Spleen (tissue), 7 donors: ENCODE data around the gene NLGN3.

Experiments
- POLR2A ChIP-seq, 3 donors: fragments of 450-650 bp; IDR thresholded peaks; one replicate each; pipeline ENCODE4 v1.5.1; 2017; ENCODE audit warnings: antibody characterized with exemption in 3 of 3, mild to moderate bottlenecking in 1 of 3
- POLR2AphosphoS5 ChIP-seq, 3 donors: sonication (generic); formaldehyde crosslinking; IDR thresholded peaks; one replicate each; pipeline ENCODE4 v1.5.1; 2017; ENCODE audit warnings: antibody characterized with exemption in 3 of 3
- TF ChIP-seq, protein P1 (sequence below), 11 experiments: fragments of 200-600 bp in 7 of 11; fragments of 450-650 bp in 4 of 11; sonication (generic) in 4 of 11; IDR thresholded peaks in 8 of 11; conservative IDR thresholded peaks in 3 of 11; 1 replicate in 7 of 11; 2 replicates in 4 of 11; pipeline versions ENCODE4 v1.4.0 to v1.8.0; 2016 to 2021; ENCODE audit warnings: antibody characterized with exemption in 11 of 11, inconsistent platforms in 4 of 11, mild to moderate bottlenecking in 1 of 11
- donor health status: DM: no; HTN: no; CAD: no; lungs with moderate emphysema.
- donor health status: DM: no; HTN: no; CAD: no.
- donor health status: DM: no; HTN: no; CAD: no.

DNA sequence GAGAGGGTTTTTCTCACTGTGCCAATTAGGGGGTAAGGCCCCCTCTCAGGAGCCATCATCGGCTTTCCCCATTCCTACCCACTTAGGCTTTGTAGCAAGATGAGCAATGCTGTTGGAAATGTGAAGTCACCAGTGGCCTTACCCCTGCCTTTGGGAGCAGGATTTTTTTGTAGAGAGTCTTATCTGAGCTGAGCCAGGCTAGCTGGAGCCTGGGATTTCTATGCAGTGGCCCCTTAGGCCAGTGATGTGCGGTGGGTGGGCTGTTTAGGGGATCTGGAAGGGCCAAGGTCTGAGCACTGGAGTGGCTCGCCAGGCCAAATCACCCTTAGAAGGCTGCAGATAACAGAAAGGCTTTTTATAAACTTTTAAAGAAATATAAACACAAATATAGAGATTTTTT is 42.3 kb upstream of the NLGN3 start:
- TF ChIP-seq POLR2AphosphoS5 (IDR thresholded peaks at IDR 0.05) = no peak
- TF ChIP-seq, protein P1, sequence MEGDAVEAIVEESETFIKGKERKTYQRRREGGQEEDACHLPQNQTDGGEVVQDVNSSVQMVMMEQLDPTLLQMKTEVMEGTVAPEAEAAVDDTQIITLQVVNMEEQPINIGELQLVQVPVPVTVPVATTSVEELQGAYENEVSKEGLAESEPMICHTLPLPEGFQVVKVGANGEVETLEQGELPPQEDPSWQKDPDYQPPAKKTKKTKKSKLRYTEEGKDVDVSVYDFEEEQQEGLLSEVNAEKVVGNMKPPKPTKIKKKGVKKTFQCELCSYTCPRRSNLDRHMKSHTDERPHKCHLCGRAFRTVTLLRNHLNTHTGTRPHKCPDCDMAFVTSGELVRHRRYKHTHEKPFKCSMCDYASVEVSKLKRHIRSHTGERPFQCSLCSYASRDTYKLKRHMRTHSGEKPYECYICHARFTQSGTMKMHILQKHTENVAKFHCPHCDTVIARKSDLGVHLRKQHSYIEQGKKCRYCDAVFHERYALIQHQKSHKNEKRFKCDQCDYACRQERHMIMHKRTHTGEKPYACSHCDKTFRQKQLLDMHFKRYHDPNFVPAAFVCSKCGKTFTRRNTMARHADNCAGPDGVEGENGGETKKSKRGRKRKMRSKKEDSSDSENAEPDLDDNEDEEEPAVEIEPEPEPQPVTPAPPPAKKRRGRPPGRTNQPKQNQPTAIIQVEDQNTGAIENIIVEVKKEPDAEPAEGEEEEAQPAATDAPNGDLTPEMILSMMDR (IDR thresholded peaks at IDR 0.05 in 8 of 11, conservative IDR thresholded peaks at IDR 0.05 in 3 of 11) = no peak
- no peak for TF ChIP-seq POLR2A (IDR thresholded peaks at IDR 0.05)
